HG03175 (cell line): Measurements from ENCODE around the gene CDK13.
A peak's percentile ranks its signal among the peaks of the same experiment; 100 is the strongest.
"Not testable (repeated sequence)": the region's sequence is repeated elsewhere in the genome, so short reads cannot be mapped to it uniquely, and the experiment has no call there.

ENCODE experiments used
- ATAC-seq: cut with Tn5 transposase; IDR thresholded peaks from one replicate; pipeline ENCODE4 v1.9.1; 2021; ENCODE audit warnings: mild to moderate bottlenecking, moderate library complexity; ENCODE audit not compliant: unreplicated experiment

The CDK13 gene

GRCh38 chr7:40095695-40096327 lies 145.8 kb downstream of the CDK13 start:
- no peak for ATAC-seq

GRCh38 chr7:40097728-40098127 lies 147.7 kb downstream of the CDK13 start:
- ATAC-seq, result no peak

GRCh38 chr7:40098810-40099209 lies 148.8 kb downstream of the CDK13 start:
- ATAC-seq, result no peak

- no peak for ATAC-seq
Observed at GRCh38 chr7:40099837-40100236, 149.8 kb downstream of the CDK13 start.

GRCh38 chr7:40101201-40101600 lies 151.1 kb downstream of the CDK13 start:
- ATAC-seq, result no peak

- ATAC-seq, result no peak
Observed at GRCh38 chr7:40102897-40103296, 152.8 kb downstream of the CDK13 start.

- ATAC-seq, result no peak
Observed at GRCh38 chr7:40105879-40106473, 155.9 kb downstream of the CDK13 start.

- no peak for ATAC-seq
Observed at GRCh38 chr7:40115936-40116335, 165.9 kb downstream of the CDK13 start.

- ATAC-seq, result not testable (repeated sequence)
Observed at GRCh38 chr7:40117199-40117598, 167.1 kb downstream of the CDK13 start.

- not testable (repeated sequence) for ATAC-seq
Observed at GRCh38 chr7:40118201-40118600, 168.1 kb downstream of the CDK13 start.

GRCh38 chr7:40120020-40120419 lies 170.0 kb downstream of the CDK13 start:
- no peak for ATAC-seq

- ATAC-seq, result not testable (repeated sequence)
Observed at GRCh38 chr7:40122100-40122939, 172.3 kb downstream of the CDK13 start.

GRCh38 chr7:40122940-40123254 lies 172.8 kb downstream of the CDK13 start:
- no peak for ATAC-seq

- ATAC-seq, result peak; percentile 56
Observed at GRCh38 chr7:40133561-40134427, 183.7 kb downstream of the CDK13 start.

- ATAC-seq, result peak; percentile 89
Observed at GRCh38 chr7:40134428-40135316, 184.6 kb downstream of the CDK13 start, which contains the start of the genes MPLKIP and SUGCT. MPLKIP (minus strand) TSS chr7:40134622; CDS start chr7:40134567, 55 bp downstream. SUGCT (plus strand) TSS chr7:40135005.

GRCh38 chr7:40135317-40135610 lies 185.2 kb downstream of the CDK13 start:
- ATAC-seq, result no peak

GRCh38 chr7:40137563-40137962 lies 187.5 kb downstream of the CDK13 start:
- ATAC-seq, result no peak

- no peak for ATAC-seq
Observed at GRCh38 chr7:40138973-40139372, 188.9 kb downstream of the CDK13 start.

GRCh38 chr7:40139891-40140290 lies 189.8 kb downstream of the CDK13 start:
- not testable (repeated sequence) for ATAC-seq

- ATAC-seq, result not testable (repeated sequence)
Observed at GRCh38 chr7:40141916-40142315, 191.9 kb downstream of the CDK13 start.
